VCaP (cell line): ENCODE results near the gene MAT1A.
"Not testable (repeated sequence)": the region's sequence is repeated elsewhere in the genome, so short reads cannot be mapped to it uniquely, and the experiment has no call there.

Experiments used
- H3K27ac ChIP-seq: fragments of 450-650 bp; 2 replicates; pipeline ENCODE4 v1.5.1; 2017
- CTCF ChIP-seq: fragments of 450-650 bp; conservative IDR thresholded peaks from 2 replicates; pipeline ENCODE4 v1.5.1; 2017; ENCODE audit warnings: mild to moderate bottlenecking, moderate library complexity

Gene MAT1A

GRCh38 chr10:80261316-80262030 lies 28.0 kb downstream of the MAT1A start:
- H3K27ac ChIP-seq, result no peak overlapping the region
- no peak for TF ChIP-seq CTCF

GRCh38 chr10:80260295-80261243 lies 28.9 kb downstream of the MAT1A start:
- peak; percentile 92 for TF ChIP-seq CTCF
- H3K27ac ChIP-seq, result no peak overlapping the region

- no peak for TF ChIP-seq CTCF
- no peak overlapping the region for H3K27ac ChIP-seq
Observed at GRCh38 chr10:80259405-80259871, 30.0 kb downstream of the MAT1A start.

- not testable (repeated sequence) for H3K27ac ChIP-seq
- TF ChIP-seq CTCF, result peak; percentile 73
Observed at GRCh38 chr10:80256798-80257197, 32.7 kb downstream of the MAT1A start.

- H3K27ac ChIP-seq, result not testable (repeated sequence)
Observed at GRCh38 chr10:80254726-80255125, 34.7 kb downstream of the MAT1A start.

GRCh38 chr10:80253963-80254271 lies 35.5 kb downstream of the MAT1A start:
- H3K27ac ChIP-seq, result peak overlapping the region; percentile 27; the same call in 1 of the 2 replicates

GRCh38 chr10:80253266-80253962 lies 36.0 kb downstream of the MAT1A start:
- no peak for TF ChIP-seq CTCF

GRCh38 chr10:80252296-80252887 lies 37.1 kb downstream of the MAT1A start:
- TF ChIP-seq CTCF, result no peak
- no peak overlapping the region for H3K27ac ChIP-seq

More at GRCh38 chr10:80253266-80253962, 36.0 kb downstream of the MAT1A start:
- peak overlapping the region; percentile 27; the same call in 1 of the 2 replicates for H3K27ac ChIP-seq

GRCh38 chr10:80251703-80252280 lies 37.7 kb downstream of the MAT1A start:
- H3K27ac ChIP-seq, result not testable (repeated sequence)

- H3K27ac ChIP-seq, result not testable (repeated sequence)
Observed at GRCh38 chr10:80250399-80250798, 39.1 kb downstream of the MAT1A start.

- not testable (repeated sequence) for H3K27ac ChIP-seq
Observed at GRCh38 chr10:80249906-80250305, 39.6 kb downstream of the MAT1A start.

GRCh38 chr10:80247611-80248010 lies 41.8 kb downstream of the MAT1A start:
- H3K27ac ChIP-seq, result not testable (repeated sequence)
